K562 (cell line): Measurements from ENCODE around the gene PLK5. TPM values are rescaled to one million over a fixed set of nuclear protein-coding genes. Genes with fewer than 3 reads are reported as not detected.

Experiments
- ARHGAP35 ChIP-seq: fragments of 450-650 bp; IDR thresholded peaks from 2 replicates; pipeline ENCODE4 v1.6.1; 2018; ENCODE audit not compliant: partially characterized antibody
- BCOR ChIP-seq: fragments of 450-650 bp; IDR thresholded peaks from 2 replicates; pipeline ENCODE4 v1.6.1; 2016
- BMI1 ChIP-seq: fragments of 150-350 bp; IDR thresholded peaks from 2 replicates; pipeline ENCODE4 v1.6.1; 2014; ENCODE audit warnings: low read length
- GATAD2B ChIP-seq: fragments of 450-650 bp; IDR thresholded peaks from 2 replicates; pipeline ENCODE4 v1.6.1; 2017; ENCODE audit warnings: mild to moderate bottlenecking, borderline replicate concordance
- MAFG ChIP-seq: fragments of 450-650 bp; conservative IDR thresholded peaks from 2 replicates; pipeline ENCODE4 v1.6.1; 2016; ENCODE audit warnings: missing genetic modification characterization, missing compliant biosample characterization
- MNT ChIP-seq, 2 experiments: fragments of 450-650 bp; conservative IDR thresholded peaks; 2 replicates each; pipeline ENCODE4 v1.6.1; 2017; ENCODE audit warnings: mild to moderate bottlenecking in 2 of 2, moderate library complexity in 2 of 2
- MTF1 ChIP-seq: fragments of 250-450 bp; sonication (Bioruptor Pico); IDR thresholded peaks from 2 replicates; pipeline ENCODE4 v1.9.0; 2021; ENCODE audit warnings: moderate library complexity, mild to moderate bottlenecking, inconsistent platforms, borderline replicate concordance
- NCOA1 ChIP-seq: fragments of 450-650 bp; IDR thresholded peaks from 2 replicates; pipeline ENCODE4 v1.6.1; 2016; ENCODE audit warnings: low read depth
- NCOA4 ChIP-seq: fragments of 450-650 bp; IDR thresholded peaks from 2 replicates; pipeline ENCODE4 v1.6.1; 2018; ENCODE audit warnings: mild to moderate bottlenecking; ENCODE audit not compliant: partially characterized antibody
- NR3C1 ChIP-seq: sonication (generic); formaldehyde crosslinking; IDR thresholded peaks from 2 replicates; pipeline ENCODE4 v1.8.1; 2022; ENCODE audit warnings: missing genetic modification reagents
- PCBP1 ChIP-seq: fragments of 200-400 bp; formaldehyde crosslinking; IDR thresholded peaks from 2 replicates; pipeline ENCODE4 v1.6.1; 2018; ENCODE audit warnings: mild to moderate bottlenecking, low read depth, low read length; ENCODE audit not compliant: poor library complexity, severe bottlenecking
- POLR2G ChIP-seq: fragments of 200-400 bp; formaldehyde crosslinking; IDR thresholded peaks from 2 replicates; pipeline ENCODE4 v1.6.1; 2017; ENCODE audit warnings: low read depth, mild to moderate bottlenecking, antibody characterized with exemption, low read length, moderate library complexity
- POLR3A ChIP-seq: IDR thresholded peaks from 2 replicates; pipeline ENCODE4 v1.6.1; 2011; ENCODE audit warnings: borderline replicate concordance, mild to moderate bottlenecking, moderate library complexity; ENCODE audit not compliant: insufficient read length, insufficient read depth; ENCODE audit errors: extremely low read depth
- PREB ChIP-seq: sonication (generic); formaldehyde crosslinking; IDR thresholded peaks from 2 replicates; pipeline ENCODE4 v1.8.1; 2023; ENCODE audit warnings: mild to moderate bottlenecking, missing genetic modification reagents
- RBM39 ChIP-seq: fragments of 200-400 bp; formaldehyde crosslinking; optimal IDR thresholded peaks from 2 replicates; pipeline ENCODE3; 2018; ENCODE audit warnings: low read depth, low read length
- SMARCA4 ChIP-seq: fragments of 450-650 bp; IDR thresholded peaks from 2 replicates; pipeline ENCODE4 v1.6.1; 2016
- SPI1 ChIP-seq: IDR thresholded peaks from 2 replicates; pipeline ENCODE4 v1.6.1; 2011; ENCODE audit warnings: low read depth, low read length, control low read depth, borderline replicate concordance
- TAF7 ChIP-seq: fragments of 450-650 bp; IDR thresholded peaks from 2 replicates; pipeline ENCODE4 v1.6.1; 2016; ENCODE audit warnings: missing genetic modification characterization, missing compliant biosample characterization
- TARDBP ChIP-seq: fragments of 450-650 bp; IDR thresholded peaks from 2 replicates; pipeline ENCODE4 v1.6.1; 2016
- TEAD4 ChIP-seq, 2 experiments: sonication (generic) in 1 of 2; formaldehyde crosslinking in 1 of 2; IDR thresholded peaks; 2 replicates each; pipeline versions ENCODE4 v1.6.1 to v1.8.0; 2012 to 2022; ENCODE audit warnings: borderline replicate concordance in 1 of 2, inconsistent platforms in 1 of 2, low read length in 1 of 2, mild to moderate bottlenecking in 1 of 2, missing genetic modification reagents in 1 of 2
- ZNF3 ChIP-seq: fragments of 250-450 bp; sonication (Bioruptor Pico); IDR thresholded peaks from 2 replicates; pipeline ENCODE4 v1.5.0; 2021; ENCODE audit warnings: mild to moderate bottlenecking, moderate library complexity
- ZNF347 ChIP-seq: fragments of 450-650 bp; formaldehyde crosslinking; IDR thresholded peaks from 2 replicates; pipeline ENCODE4 v1.4.0; 2020; ENCODE audit warnings: low read depth, mild to moderate bottlenecking, moderate library complexity
- ZNF398 ChIP-seq: fragments of 250-450 bp; sonication (Bioruptor Pico); IDR thresholded peaks from 2 replicates; pipeline ENCODE4 v1.8.0; 2021; ENCODE audit warnings: moderate library complexity, mild to moderate bottlenecking, inconsistent platforms
- ZNF41 ChIP-seq: fragments of 250-450 bp; sonication (Bioruptor Pico); conservative IDR thresholded peaks from 2 replicates; pipeline ENCODE4 v1.4.0; 2020; ENCODE audit warnings: mild to moderate bottlenecking
- ZNF584 ChIP-seq: fragments of 200-800 bp; sonication (Bioruptor generic); IDR thresholded peaks from 2 replicates; pipeline ENCODE4 v1.6.1; 2016; ENCODE audit warnings: low read depth, mild to moderate bottlenecking, missing genetic modification characterization, missing compliant biosample characterization
- ZNF699 ChIP-seq: fragments of 250-450 bp; sonication (Bioruptor Pico); IDR thresholded peaks from 2 replicates; pipeline ENCODE4 v1.8.0; 2021; ENCODE audit warnings: mild to moderate bottlenecking, moderate library complexity; ENCODE audit not compliant: insufficient replicate concordance
- polyA plus RNA-seq, 8 experiments: library from polyadenylated mRNA; depleted of rRNA in 4 of 8; stranded (reverse) in 5 of 8; unstranded in 3 of 8; fragments of >200 nt; fragmentation: Nextera tagmentation in 2 of 8; fragmentation: Illumina TruSeq in 1 of 8; extraction: Ambion mirVana in 2 of 8; extraction: Trizol in 1 of 8; gene quantifications; 2 replicates each; pipeline versions ENCODE4 v1.2.1 to v1.2.3, GENCODE V29; 2011 to 2014; ENCODE audit warnings: inconsistent platforms in 1 of 8, missing spikeins in 1 of 8
- total RNA-seq, 7 experiments: library from RNA; depleted of rRNA in 6 of 7; stranded (reverse); fragments of >200 nt in 6 of 7; fragmentation: Illumina TruSeq in 2 of 7; extraction: Trizol in 2 of 7; gene quantifications; 2 replicates each; pipeline versions ENCODE4 v1.2.1 to v1.2.3, GENCODE V29; 2011 to 2021; ENCODE audit warnings: low replicate concordance in 1 of 7

PLK5 gene
- total and polyA plus RNA-seq, 9 of the 15 experiments (the other 6 are each of a cell fraction or from before 2014, with no cell fraction given) = 0.04 to 0.23 (median 0.11) TPM; not detected in 5

GRCh38 chr19:1567116-1567847 is 43.4 kb downstream of the PLK5 start (continued):
- TF ChIP-seq GATAD2B (peak; percentile 69), ZNF41 (CRISPR knock-in tag) (no peak), MNT (conservative IDR thresholded peaks at IDR 0.05) (no peak), ARHGAP35 (no peak), ZNF347 (CRISPR knock-in tag) (no peak), BCOR (no peak), SPI1 (no peak), TEAD4 (IDR thresholded peaks at IDR 0.05; ENCODE audit: low read length) (no peak), TEAD4 (CRISPR knock-in tag; IDR thresholded peaks at IDR 0.05; ENCODE audit: borderline replicate concordance) (no peak), TAF7 (tag) (no peak), NR3C1 (CRISPR knock-in tag) (no peak), PREB (CRISPR knock-in tag) (no peak), NCOA1 (no peak), ZNF584 (CRISPR knock-in tag) (no peak), MAFG (tag) (no peak), PCBP1 (no peak), ZNF3 (CRISPR knock-in tag) (no peak), POLR2G (peak; percentile 56; the same call in 1 of the 2 replicates), BMI1 (no peak), TARDBP (0 out of 2 replicates have a peak, but pooled peaks have one; percentile 53), NCOA4 (no peak), SMARCA4 (no peak), MTF1 (CRISPR knock-in tag) (no peak), RBM39 (no peak), ZNF699 (CRISPR knock-in tag) (no peak), POLR3A (no peak), ZNF398 (CRISPR knock-in tag) (no peak)
